Measurements from ENCODE around the gene LNX1. TPM values are rescaled to one million over a fixed set of nuclear protein-coding genes. Genes with fewer than 3 reads are reported as not detected.

Gene LNX1
- total and polyA plus RNA-seq, 9 donors = 0.35 to 4.4 (median 1.5) TPM

GRCh38 chr4:53548662-53549061 is 42.6 kb downstream of the LNX1 start:
- intact Hi-C loops (cut with DNase I) = no loop called here
- Histone ChIP-seq H3K36me3 (no peaks in the 10 kb centered on the region), H3K27ac (no peak overlapping the region), H3K4me3 (no peak overlapping the region), H3K27me3 (no peaks in the 10 kb centered on the region), H3K4me1 (ENCODE audit: insufficient read depth) (no peaks in the 10 kb centered on the region), H3K9me3 (no peaks in the 10 kb centered on the region)
- no peak for TF ChIP-seq EP300 (IDR thresholded peaks at IDR 0.05)
- TF ChIP-seq CTCF (IDR thresholded peaks at IDR 0.05) = no peak
- TF ChIP-seq POLR2A (IDR thresholded peaks at IDR 0.05) = no peak
- WGBS, 3 donors = 98 to 99% (median 99%) methylated on average over 3 of the region's 3 CpGs
- no peak for DNase-seq

GRCh38 chr4:53547983-53548382 is 43.3 kb downstream of the LNX1 start:
- H3K27me3 ChIP-seq = no peaks in the 10 kb centered on the region
- TF ChIP-seq POLR2A (IDR thresholded peaks at IDR 0.05) = no peak
- no peak for TF ChIP-seq EP300 (IDR thresholded peaks at IDR 0.05)
- TF ChIP-seq CTCF (IDR thresholded peaks at IDR 0.05) = no peak
- no peaks in the 10 kb centered on the region for H3K36me3 ChIP-seq
- H3K4me3 ChIP-seq = no peak overlapping the region
- intact Hi-C loops (cut with DNase I) = no loop called here
- no peaks in the 10 kb centered on the region for H3K4me1 ChIP-seq (ENCODE audit: insufficient read depth)
- 61 to 65% (median 62%) methylated on average over 2 of the region's 2 CpGs for WGBS, 3 donors
- DNase-seq = no peak
- H3K27ac ChIP-seq = no peak overlapping the region
- no peaks in the 10 kb centered on the region for H3K9me3 ChIP-seq

- TF ChIP-seq CTCF (IDR thresholded peaks at IDR 0.05) (no peak), EP300 (IDR thresholded peaks at IDR 0.05) (no peak), POLR2A (IDR thresholded peaks at IDR 0.05) (no peak)
- no peak for DNase-seq
- no peaks in the 10 kb centered on the region for H3K36me3 ChIP-seq
- no peak overlapping the region for H3K27ac ChIP-seq
- H3K4me3 ChIP-seq = no peak overlapping the region
- H3K4me1 ChIP-seq (ENCODE audit: insufficient read depth) = peaks cover 2% of the 10 kb centered on the region
- WGBS, 3 donors = 62 to 68% (median 67%) methylated on average over 3 of the region's 3 CpGs
- H3K9me3 ChIP-seq = no peaks in the 10 kb centered on the region
- intact Hi-C loops (cut with DNase I) = no loop called here
- no peaks in the 10 kb centered on the region for H3K27me3 ChIP-seq
Measured at GRCh38 chr4:53545942-53546581, 45.2 kb downstream of the LNX1 start.

- Histone ChIP-seq H3K4me1 (ENCODE audit: insufficient read depth) (peaks cover 2% of the 10 kb centered on the region), H3K27ac (no peak overlapping the region), H3K27me3 (no peaks in the 10 kb centered on the region), H3K9me3 (no peaks in the 10 kb centered on the region), H3K36me3 (no peaks in the 10 kb centered on the region), H3K4me3 (no peak overlapping the region)
- intact Hi-C loops (cut with DNase I) = no loop called here
- no peak for DNase-seq
- 88 to 96% (median 88%) methylated on average over 1 of the region's 1 CpG for WGBS, 3 donors
- TF ChIP-seq POLR2A (IDR thresholded peaks at IDR 0.05) (no peak), EP300 (IDR thresholded peaks at IDR 0.05) (no peak), CTCF (IDR thresholded peaks at IDR 0.05) (no peak)
Measured at GRCh38 chr4:53545273-53545672, 46.0 kb downstream of the LNX1 start.
